AG04450 (cell line): Measurements from ENCODE around the gene MEAF6. TPM values are rescaled to one million over a fixed set of nuclear protein-coding genes. Genes with fewer than 3 reads are reported as not detected.

Experiments
- CTCF ChIA-PET: fragments of 300-600, 350-600 bp; formaldehyde crosslinking; extraction: SDS; loops from one replicate; lab custom pipeline; 2022; ENCODE audit warnings: antibody characterized with exemption, inconsistent platforms; lab: Charles Lee
- POLR2A ChIA-PET: fragments of 350-600 bp; formaldehyde crosslinking; extraction: SDS; loops from one replicate; lab custom pipeline; 2021; ENCODE audit warnings: antibody characterized with exemption, inconsistent platforms; lab: Yijun Ruan, JAX
- DNase-seq: peaks from one replicate; pipeline ENCODE4 v3.0.0-alpha.2; 2011; ENCODE audit warnings: low read depth, low spot score
- H3K27ac ChIP-seq: one replicate; pipeline ENCODE4 v1.5.1; 2012; ENCODE audit warnings: low read depth, low read length, control low read depth
- H3K27me3 ChIP-seq: one replicate; pipeline ENCODE4 v1.6.0; 2012; ENCODE audit warnings: low read length; ENCODE audit not compliant: control insufficient read depth, insufficient read depth
- H3K4me3 ChIP-seq: 2 replicates; pipeline ENCODE4 v1.5.1; 2011; ENCODE audit warnings: mild to moderate bottlenecking, low read depth, low read length, control low read depth
- H3K9me3 ChIP-seq: 2 replicates; pipeline ENCODE4 v1.5.1; 2012; ENCODE audit warnings: low read length; ENCODE audit not compliant: control insufficient read depth, insufficient read depth
- polyA plus RNA-seq: library from polyadenylated mRNA; depleted of rRNA; stranded (reverse); fragments of >200 nt; gene quantifications from 2 replicates; pipeline ENCODE4 v1.2.3, GENCODE V29; 2011
- TF ChIP-seq, protein P1 (sequence below): IDR thresholded peaks from 2 replicates; pipeline ENCODE4 v1.5.1; 2011; ENCODE audit warnings: low read depth, low read length, control low read depth, inconsistent platforms

MEAF6 gene
- polyA plus RNA-seq, 1 experiment, result 69.6 TPM

GRCh38 chr1:37453647-37454046 lies 60.9 kb downstream of the MEAF6 start:
- H3K27ac ChIP-seq, result no peak overlapping the region
- no peak overlapping the region for H3K4me3 ChIP-seq
- no peaks in the 10 kb centered on the region for H3K9me3 ChIP-seq
- TF ChIP-seq, protein P1, sequence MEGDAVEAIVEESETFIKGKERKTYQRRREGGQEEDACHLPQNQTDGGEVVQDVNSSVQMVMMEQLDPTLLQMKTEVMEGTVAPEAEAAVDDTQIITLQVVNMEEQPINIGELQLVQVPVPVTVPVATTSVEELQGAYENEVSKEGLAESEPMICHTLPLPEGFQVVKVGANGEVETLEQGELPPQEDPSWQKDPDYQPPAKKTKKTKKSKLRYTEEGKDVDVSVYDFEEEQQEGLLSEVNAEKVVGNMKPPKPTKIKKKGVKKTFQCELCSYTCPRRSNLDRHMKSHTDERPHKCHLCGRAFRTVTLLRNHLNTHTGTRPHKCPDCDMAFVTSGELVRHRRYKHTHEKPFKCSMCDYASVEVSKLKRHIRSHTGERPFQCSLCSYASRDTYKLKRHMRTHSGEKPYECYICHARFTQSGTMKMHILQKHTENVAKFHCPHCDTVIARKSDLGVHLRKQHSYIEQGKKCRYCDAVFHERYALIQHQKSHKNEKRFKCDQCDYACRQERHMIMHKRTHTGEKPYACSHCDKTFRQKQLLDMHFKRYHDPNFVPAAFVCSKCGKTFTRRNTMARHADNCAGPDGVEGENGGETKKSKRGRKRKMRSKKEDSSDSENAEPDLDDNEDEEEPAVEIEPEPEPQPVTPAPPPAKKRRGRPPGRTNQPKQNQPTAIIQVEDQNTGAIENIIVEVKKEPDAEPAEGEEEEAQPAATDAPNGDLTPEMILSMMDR, result no peak
- ChIA-PET POLR2A (interaction anchor here (1.8 kb wide), 1 partner anchor 33 kb away, joined by 4 read pairs; no protein-coding TSS in a partner anchor), CTCF (interaction anchor here (0.6 to 5.6 kb wide), 13 partner anchors 9 to 322 kb away, joined by 3 to 180 read pairs (median 6); partner anchors contain the start of genes MEAF6 and ZC3H12A)
- no peaks in the 10 kb centered on the region for H3K27me3 ChIP-seq
- no peak for DNase-seq

DNA sequence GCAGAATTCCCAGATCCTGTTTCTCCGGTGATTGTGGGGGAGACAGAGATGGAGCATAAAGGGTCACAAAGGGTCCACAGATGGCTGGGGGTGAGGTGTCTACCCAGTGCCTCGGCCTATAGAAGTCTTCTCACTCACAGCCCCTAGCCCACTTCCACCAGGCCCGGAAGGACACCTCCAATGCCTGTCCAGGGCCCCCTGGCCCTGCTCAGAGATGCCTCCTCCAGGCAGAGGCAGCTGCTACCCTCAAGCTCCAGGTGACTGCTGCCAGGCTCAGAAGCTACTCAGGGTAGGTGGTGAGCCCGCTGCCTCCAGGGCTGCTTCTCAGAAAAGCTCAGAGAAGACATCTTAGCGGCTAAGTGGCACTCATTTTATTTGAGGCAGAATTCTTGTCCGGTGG lies 62.1 kb downstream of the MEAF6 start:
- TF ChIP-seq, protein P1, result no peak
- H3K9me3 ChIP-seq, result no peaks in the 10 kb centered on the region
- DNase-seq, result no peak
- H3K4me3 ChIP-seq, result no peak overlapping the region
- H3K27ac ChIP-seq, result no peak overlapping the region
- peaks cover 2% of the 10 kb centered on the region for H3K27me3 ChIP-seq
- ChIA-PET POLR2A (no interaction called here), CTCF (interaction anchor here (1.1 to 5.6 kb wide), 2 partner anchors 35 to 230 kb away, joined by 8 to 180 read pairs; no protein-coding TSS in a partner anchor)

DNA sequence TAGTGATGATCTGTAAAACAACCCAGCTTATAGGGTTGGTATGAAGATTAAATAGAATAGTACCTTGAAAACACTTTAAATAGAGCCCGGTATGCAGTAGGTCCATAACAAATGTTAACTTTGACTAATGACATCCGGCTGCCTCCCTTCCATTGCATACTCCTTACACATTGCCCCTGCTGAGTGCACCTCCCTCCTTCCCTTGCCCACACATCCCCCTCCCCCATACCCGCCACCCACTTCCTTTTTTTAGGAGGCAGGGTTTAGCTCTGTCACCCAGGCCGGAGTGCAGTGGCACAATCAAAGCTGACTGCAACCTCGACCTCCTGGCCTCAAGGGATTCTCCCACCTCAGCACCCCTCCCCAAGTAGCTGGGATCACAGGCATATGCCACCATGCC lies 64.6 kb downstream of the MEAF6 start:
- peaks cover 7% of the 10 kb centered on the region for H3K27me3 ChIP-seq
- no peaks in the 10 kb centered on the region for H3K9me3 ChIP-seq
- H3K27ac ChIP-seq, result no peak overlapping the region
- ChIA-PET POLR2A (interaction anchor here (1.4 kb wide), 1 partner anchor 35 kb away, joined by 3 read pairs; no protein-coding TSS in a partner anchor), CTCF (interaction anchor here (0.8 to 5.1 kb wide), 4 partner anchors 15 to 232 kb away, joined by 3 to 46 read pairs (median 17); no protein-coding TSS in a partner anchor)
- H3K4me3 ChIP-seq, result no peak overlapping the region
- TF ChIP-seq, protein P1, result no peak
- DNase-seq, result no peak

- H3K9me3 ChIP-seq, result no peaks in the 10 kb centered on the region
- ChIA-PET POLR2A (no interaction called here), CTCF (interaction anchor here (0.8 to 5.1 kb wide), 4 partner anchors 12 to 233 kb away, joined by 4 to 46 read pairs (median 17); no protein-coding TSS in a partner anchor)
- no peak for DNase-seq
- H3K4me3 ChIP-seq, result no peak overlapping the region
- H3K27me3 ChIP-seq, result peaks cover 7% of the 10 kb centered on the region
- TF ChIP-seq, protein P1, result no peak
- H3K27ac ChIP-seq, result no peak overlapping the region
Observed at GRCh38 chr1:37448691-37449417, 65.7 kb downstream of the MEAF6 start.

- TF ChIP-seq, protein P1, result no peak
- DNase-seq, result no peak
- Histone ChIP-seq H3K27ac (no peak overlapping the region), H3K27me3 (peaks cover 7% of the 10 kb centered on the region), H3K4me3 (no peak overlapping the region), H3K9me3 (no peaks in the 10 kb centered on the region)
- CTCF ChIA-PET, result interaction anchor here (1.3 to 5.1 kb wide), 3 partner anchors 11 to 39 kb away, joined by 4 to 46 read pairs (median 30); no protein-coding TSS in a partner anchor
- POLR2A ChIA-PET, result no interaction called here
Observed at GRCh38 chr1:37448185-37448584, 66.4 kb downstream of the MEAF6 start.
